Pancreas (tissue), 10 donors: ENCODE results near the gene POR. TPM values are rescaled to one million over a fixed set of nuclear protein-coding genes. Genes with fewer than 3 reads are reported as not detected.

Experiments
- ATAC-seq, 4 donors: fragments of 200-7000 bp; cut with Tn5 transposase; one replicate each; pipeline versions ENCODE4 v1.8.0 to v1.9.1; 2020; ENCODE audit warnings: mild to moderate bottlenecking in 4 of 4, moderate library complexity in 4 of 4
- DNase-seq, 6 donors: peaks; one replicate each; pipeline ENCODE4 v3.0.0-alpha.2; 2020
- FAIRE-seq: peaks from 2 replicates; lab custom pipeline; 2012; peaks lifted over from hg19 to GRCh38; lab: Jason Lieb, UNC
- H3K27ac ChIP-seq, 4 donors: fragments of 200-600 bp; sonication (generic); 1 replicate in 3 of 4; 2 replicates in 1 of 4; pipeline versions ENCODE4 v1.5.0 to v1.8.0; 2020
- H3K27me3 ChIP-seq, 4 donors: fragments of 200-600 bp; one replicate each; pipeline ENCODE4 v1.8.0; 2021
- H3K36me3 ChIP-seq, 3 donors: fragments of 200-600 bp; sonication (generic) in 1 of 3; one replicate each; pipeline versions ENCODE4 v1.5.0 to v1.8.0; 2020 to 2021
- H3K4me1 ChIP-seq, 3 donors: fragments of 200-600 bp; one replicate each; pipeline ENCODE4 v1.8.0; 2021
- H3K4me3 ChIP-seq, 4 donors: fragments of 200-600 bp; sonication (generic) in 2 of 4; one replicate each; pipeline versions ENCODE4 v1.5.0 to v1.8.0; 2020 to 2021
- H3K9me3 ChIP-seq, 4 donors: fragments of 200-600 bp; one replicate each; pipeline ENCODE4 v1.8.0; 2021
- CTCF ChIP-seq, 4 donors: fragments of 200-600 bp; sonication (generic) in 3 of 4; IDR thresholded peaks; one replicate each; pipeline versions ENCODE4 v1.5.0 to v1.8.0; 2021; ENCODE audit warnings: antibody characterized with exemption in 4 of 4
- WGBS, 2 donors: extraction: QIAGEN DNeasy Blood & Tissue Kit; methylation state at CpG; one replicate each; pipeline ENCODE4 v1.1.7; 2013; 5-methylcytosine and 5-hydroxymethylcytosine counted together
- intact Hi-C, 3 donors: fragments of 100-400 bp; cut with DNase I; formaldehyde crosslinking; loops; one replicate each; pipeline versions ENCODE4 v1.11.1 to v1.14.2; 2022
- polyA plus RNA-seq, 2 donors: library from polyadenylated mRNA; stranded (reverse); fragments of 200-250 nt; gene quantifications; one replicate each; pipeline ENCODE4 v1.2.3, GENCODE V29; 2013
- total RNA-seq, 6 donors: library from RNA; stranded (reverse); fragmentation: NEBNext Ultra II Directional in 4 of 6; extraction: Animal tissue kit (Norgen Biotek cat#: 25700) in 4 of 6; gene quantifications; one replicate each; pipeline versions ENCODE4 v1.2.1 to v1.2.4, GENCODE V29; 2021 to 2023
- donor health status: healthy with polysubstance abuse.
- donor health status: DM: no; HTN: no; CAD: no; lungs with moderate emphysema.
- donor health status: DM: no; HTN: no; CAD: no.
- donor health status: control.
- donor health status: control.
- donor health status: Bipolar disorder and iron deficiency.
- donor health status: DM: yes; HTN: yes; CAD: no.
- donor health status: DM: no; HTN: no; CAD: no.
- donor health status: DM: no; HTN: no; CAD: no.
- donor health status: DM: yes; HTN: yes; CAD: no.

Gene POR
- total and polyA plus RNA-seq, 8 donors, result 29.7 to 99.0 (median 43.6) TPM

GRCh38 chr7:75962607-75963380, 47.8 kb downstream of the POR start:
- FAIRE-seq (no peak), DNase-seq (no peak), ATAC-seq (peak in 3 of 4 donors; percentile 6 to 17 (median 14))
- TF ChIP-seq CTCF (IDR thresholded peaks at IDR 0.05), result no peak
- Histone ChIP-seq H3K36me3 (peaks cover 0 to 5% (median 0%) of the 10 kb centered on the region in 3 donors), H3K27me3 (no peaks in the 10 kb centered on the region), H3K27ac (peak overlapping the region; percentile 3 to 41 (median 8)), H3K4me3 (no peak overlapping the region), H3K9me3 (no peaks in the 10 kb centered on the region), H3K4me1 (peaks cover 0 to 2% (median 0%) of the 10 kb centered on the region in 3 donors)
- intact Hi-C loops, result no loop called here
- WGBS, 2 donors, result 58 to 61% methylated on average over 18 of the region's 18 CpGs

- FAIRE-seq, result no peak
These were observed 48.5 kb downstream of the POR start for GRCh38 chr7:75963381-75963995.

GRCh38 chr7:75965617-75966016, 50.7 kb downstream of the POR start:
- 84 to 89% methylated on average over 13 of the region's 13 CpGs for WGBS, 2 donors
- Histone ChIP-seq H3K4me1 (peaks cover 0 to 2% (median 0%) of the 10 kb centered on the region in 3 donors), H3K27me3 (no peaks in the 10 kb centered on the region), H3K27ac (peak overlapping the region in 1 of 4 donors; percentile 33), H3K36me3 (peaks cover 0 to 1% (median 0%) of the 10 kb centered on the region in 3 donors), H3K9me3 (no peaks in the 10 kb centered on the region), H3K4me3 (no peak overlapping the region)
- TF ChIP-seq CTCF (IDR thresholded peaks at IDR 0.05), result no peak
- ATAC-seq, result no peak
- intact Hi-C loops, result no loop called here
- FAIRE-seq, result no peak
- peak in 2 of 6 donors; percentile 17 to 56 for DNase-seq

More at GRCh38 chr7:75963381-75963995, 48.5 kb downstream of the POR start:
- no peaks in the 10 kb centered on the region for H3K27me3 ChIP-seq
- TF ChIP-seq CTCF (IDR thresholded peaks at IDR 0.05), result no peak
- no peak overlapping the region for H3K4me3 ChIP-seq
- 82 to 83% methylated on average over 9 of the region's 9 CpGs for WGBS, 2 donors
- peaks cover 0 to 2% (median 0%) of the 10 kb centered on the region in 3 donors for H3K4me1 ChIP-seq
- H3K9me3 ChIP-seq, result no peaks in the 10 kb centered on the region
- intact Hi-C loops, result no loop called here
- DNase-seq (no peak), ATAC-seq (no peak)
- H3K36me3 ChIP-seq, result peaks cover 0 to 5% (median 0%) of the 10 kb centered on the region in 3 donors
- peak overlapping the region in 3 of 4 donors; percentile 3 to 41 (median 10) for H3K27ac ChIP-seq

- no peak overlapping the region for H3K4me3 ChIP-seq
- no peaks in the 10 kb centered on the region for H3K9me3 ChIP-seq
- H3K36me3 ChIP-seq, result no peaks in the 10 kb centered on the region
- peak overlapping the region in 1 of 4 donors; percentile 33 for H3K27ac ChIP-seq
- ATAC-seq, result peak in 3 of 4 donors; percentile 53 to 59 (median 56)
- peak in 1 of 6 donors; percentile 44 for DNase-seq
- H3K4me1 ChIP-seq, result peaks cover 0 to 2% (median 0%) of the 10 kb centered on the region in 3 donors
- intact Hi-C loops, result no loop called here
- 76 to 79% methylated on average over 26 of the region's 26 CpGs for WGBS, 2 donors
- no peak for TF ChIP-seq CTCF (IDR thresholded peaks at IDR 0.05)
- no peaks in the 10 kb centered on the region for H3K27me3 ChIP-seq
- FAIRE-seq, result no peak
These were observed 51.4 kb downstream of the POR start for GRCh38 chr7:75966190-75966961.
